ENCODE results near the gene CLIP1. TPM values are rescaled to one million over a fixed set of nuclear protein-coding genes. Genes with fewer than 3 reads are reported as not detected.
"Not testable (repeated sequence)": the region's sequence is repeated elsewhere in the genome, so short reads cannot be mapped to it uniquely, and the experiment has no call there.

Gene CLIP1
- total and polyA plus RNA-seq, 4 donors: 26.6 to 93.7 (median 45.8) TPM

DNA sequence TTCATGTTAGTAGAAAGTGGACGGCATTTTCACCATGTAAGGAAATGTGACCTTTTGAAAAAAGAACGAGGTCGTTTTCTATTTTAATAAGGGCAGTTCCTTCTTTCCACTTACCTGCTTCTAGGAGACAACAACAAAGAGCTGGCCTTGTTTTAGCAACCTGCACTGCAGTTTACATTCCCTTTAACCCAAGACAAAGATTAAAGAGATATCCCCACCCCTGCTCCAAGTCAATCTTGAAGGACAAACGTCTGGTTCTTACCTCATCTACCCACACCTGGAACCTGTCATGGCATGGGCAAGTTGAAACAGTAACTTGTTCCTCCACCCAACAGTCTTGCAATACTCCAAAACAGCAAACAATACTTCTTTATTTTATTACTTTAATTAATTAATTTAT, 45.5 kb upstream of the CLIP1 start:
- no peak for ATAC-seq (ENCODE audit: insufficient read depth, low FRiP score)
- Histone ChIP-seq H3K27ac (ENCODE audit: low read depth in 1 of 2, low read length in 1 of 2) (no peak overlapping the region), H3K4me1 (ENCODE audit: control insufficient read depth in 5 of 5, insufficient read depth in 5 of 5, low read length in 5 of 5) (no peaks in the 10 kb centered on the region), H3K9me3 (ENCODE audit: control insufficient read depth in 4 of 4, insufficient read depth in 3 of 4, low read length in 3 of 4) (no peaks in the 10 kb centered on the region), H3K4me3 (no peak overlapping the region), H3K9ac (ENCODE audit: insufficient read depth in 1 of 2, low read length in 2 of 2) (no peak overlapping the region), H3K27me3 (ENCODE audit: control insufficient read depth in 3 of 3, insufficient read depth in 3 of 3, low read length in 2 of 3) (no peaks in the 10 kb centered on the region), H3K36me3 (ENCODE audit: control insufficient read depth in 4 of 4, insufficient read depth in 4 of 4, low read length in 4 of 4) (peaks cover 0 to 3% (median 0%) of the 10 kb centered on the region in 4 donors)
- WGBS, 2 donors: 66 to 81% methylated on average over 4 of the region's 4 CpGs
- DNase-seq: no peak
- TF ChIP-seq, protein P1, sequence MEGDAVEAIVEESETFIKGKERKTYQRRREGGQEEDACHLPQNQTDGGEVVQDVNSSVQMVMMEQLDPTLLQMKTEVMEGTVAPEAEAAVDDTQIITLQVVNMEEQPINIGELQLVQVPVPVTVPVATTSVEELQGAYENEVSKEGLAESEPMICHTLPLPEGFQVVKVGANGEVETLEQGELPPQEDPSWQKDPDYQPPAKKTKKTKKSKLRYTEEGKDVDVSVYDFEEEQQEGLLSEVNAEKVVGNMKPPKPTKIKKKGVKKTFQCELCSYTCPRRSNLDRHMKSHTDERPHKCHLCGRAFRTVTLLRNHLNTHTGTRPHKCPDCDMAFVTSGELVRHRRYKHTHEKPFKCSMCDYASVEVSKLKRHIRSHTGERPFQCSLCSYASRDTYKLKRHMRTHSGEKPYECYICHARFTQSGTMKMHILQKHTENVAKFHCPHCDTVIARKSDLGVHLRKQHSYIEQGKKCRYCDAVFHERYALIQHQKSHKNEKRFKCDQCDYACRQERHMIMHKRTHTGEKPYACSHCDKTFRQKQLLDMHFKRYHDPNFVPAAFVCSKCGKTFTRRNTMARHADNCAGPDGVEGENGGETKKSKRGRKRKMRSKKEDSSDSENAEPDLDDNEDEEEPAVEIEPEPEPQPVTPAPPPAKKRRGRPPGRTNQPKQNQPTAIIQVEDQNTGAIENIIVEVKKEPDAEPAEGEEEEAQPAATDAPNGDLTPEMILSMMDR (IDR thresholded peaks at IDR 0.05; ENCODE audit: control extremely low read depth, extremely low read depth): no peak

DNA sequence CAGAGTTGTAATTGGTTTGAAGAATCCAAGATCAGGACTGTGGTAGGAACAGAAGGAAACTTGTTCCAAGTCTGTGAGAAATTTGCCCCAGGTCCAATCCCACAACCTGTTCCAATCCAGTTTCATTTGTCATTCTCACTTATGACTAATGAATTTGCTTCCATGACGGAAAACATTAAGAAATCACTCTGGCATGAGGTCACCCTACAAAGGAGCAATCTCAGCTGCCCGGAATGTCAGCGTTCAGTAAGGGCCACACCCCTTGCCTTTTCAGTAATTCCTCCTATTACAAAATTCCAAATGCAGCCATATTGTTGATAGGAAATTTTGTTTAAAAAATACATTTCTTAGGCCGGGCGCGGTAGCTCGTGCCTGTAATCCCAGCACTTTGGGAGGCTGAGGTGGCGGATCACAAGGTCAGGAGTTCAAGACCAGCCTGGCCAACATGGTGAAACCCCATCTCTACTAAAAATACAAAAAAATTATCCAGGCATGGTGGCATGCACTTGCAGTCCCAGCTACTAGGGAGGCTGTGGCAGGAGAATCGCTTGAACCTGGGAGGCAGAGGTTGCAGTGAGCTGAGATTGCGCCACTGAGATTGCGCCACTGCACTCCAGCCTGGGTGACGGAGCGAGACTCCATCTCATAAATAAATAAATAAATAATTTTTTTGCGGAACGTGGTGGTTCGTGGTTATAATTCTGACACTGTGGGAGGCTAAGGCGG, 42.0 kb upstream of the CLIP1 start:
- ATAC-seq (ENCODE audit: insufficient read depth, low FRiP score) (peak; percentile 72), DNase-seq (peak in 2 of 3 donors; percentile 3 to 20)
- H3K4me3 ChIP-seq; H3K27me3 ChIP-seq (ENCODE audit: control insufficient read depth in 3 of 3, insufficient read depth in 3 of 3, low read length in 2 of 3); H3K36me3 ChIP-seq (ENCODE audit: control insufficient read depth in 4 of 4, insufficient read depth in 4 of 4, low read length in 4 of 4); H3K9me3 ChIP-seq (ENCODE audit: control insufficient read depth in 4 of 4, insufficient read depth in 3 of 4, low read length in 3 of 4); H3K4me1 ChIP-seq (ENCODE audit: control insufficient read depth in 5 of 5, insufficient read depth in 5 of 5, low read length in 5 of 5); H3K9ac ChIP-seq (ENCODE audit: insufficient read depth in 1 of 2, low read length in 2 of 2): not testable (repeated sequence)
- WGBS, 2 donors: 68 to 71% methylated on average over 17 of the region's 17 CpGs
- peak overlapping the region in 1 of 2 donors; percentile 51 for H3K27ac ChIP-seq (ENCODE audit: low read depth in 1 of 2, low read length in 1 of 2)

- Histone ChIP-seq H3K36me3 (ENCODE audit: control insufficient read depth in 4 of 4, insufficient read depth in 4 of 4, low read length in 4 of 4) (no peaks in the 10 kb centered on the region), H3K4me3 (no peak overlapping the region), H3K27me3 (ENCODE audit: control insufficient read depth in 3 of 3, insufficient read depth in 3 of 3, low read length in 2 of 3) (no peaks in the 10 kb centered on the region), H3K27ac (ENCODE audit: low read depth in 1 of 2, low read length in 1 of 2) (no peak overlapping the region), H3K4me1 (ENCODE audit: control insufficient read depth in 5 of 5, insufficient read depth in 5 of 5, low read length in 5 of 5) (no peaks in the 10 kb centered on the region), H3K9me3 (ENCODE audit: control insufficient read depth in 4 of 4, insufficient read depth in 3 of 4, low read length in 3 of 4) (no peaks in the 10 kb centered on the region), H3K9ac (ENCODE audit: insufficient read depth in 1 of 2, low read length in 2 of 2) (no peak overlapping the region)
- DNase-seq (no peak), ATAC-seq (ENCODE audit: insufficient read depth, low FRiP score) (no peak)
- TF ChIP-seq, protein P1 (IDR thresholded peaks at IDR 0.05; ENCODE audit: control extremely low read depth, extremely low read depth): no peak
- WGBS, 2 donors: 83 to 89% methylated on average over 2 of the region's 2 CpGs
Observed at GRCh38 chr12:122460641-122461040, 38.2 kb upstream of the CLIP1 start.

DNA sequence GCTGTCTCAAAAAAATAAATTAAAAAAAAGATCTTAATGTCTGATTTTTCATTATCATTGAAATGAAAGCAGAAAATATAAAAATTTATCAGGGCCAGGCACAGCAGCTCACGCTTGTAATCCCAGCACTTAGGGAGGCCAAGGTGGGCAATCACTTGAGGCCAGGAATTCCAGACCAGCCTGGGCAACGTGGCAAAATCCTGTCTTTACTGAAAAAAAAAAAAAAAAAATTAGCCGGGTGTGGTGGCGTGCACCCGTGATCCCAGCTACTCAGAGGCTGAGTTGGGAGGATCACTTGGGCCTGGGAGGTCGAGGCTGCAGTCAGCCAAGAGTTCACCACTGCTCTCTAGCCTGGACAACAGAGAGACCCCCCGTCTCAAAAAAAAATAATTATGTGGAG, 37.6 kb upstream of the CLIP1 start:
- Histone ChIP-seq H3K36me3 (ENCODE audit: control insufficient read depth in 4 of 4, insufficient read depth in 4 of 4, low read length in 4 of 4) (no peaks in the 10 kb centered on the region), H3K27ac (ENCODE audit: low read depth in 1 of 2, low read length in 1 of 2) (no peak overlapping the region), H3K9me3 (ENCODE audit: control insufficient read depth in 4 of 4, insufficient read depth in 3 of 4, low read length in 3 of 4) (no peaks in the 10 kb centered on the region), H3K4me1 (ENCODE audit: control insufficient read depth in 5 of 5, insufficient read depth in 5 of 5, low read length in 5 of 5) (no peaks in the 10 kb centered on the region), H3K9ac (ENCODE audit: insufficient read depth in 1 of 2, low read length in 2 of 2) (no peak overlapping the region), H3K4me3 (no peak overlapping the region), H3K27me3 (ENCODE audit: control insufficient read depth in 3 of 3, insufficient read depth in 3 of 3, low read length in 2 of 3) (no peaks in the 10 kb centered on the region)
- TF ChIP-seq, protein P1 (IDR thresholded peaks at IDR 0.05; ENCODE audit: control extremely low read depth, extremely low read depth): no peak
- ATAC-seq (ENCODE audit: insufficient read depth, low FRiP score): no peak
- WGBS, 2 donors: 93 to 95% methylated on average over 7 of the region's 7 CpGs
- no peak for DNase-seq

Data from lung (tissue), 12 donors.